DMS53 treated with DMSO at 0.1 percent for 48 hours (cell line): ENCODE measurements around the gene HOXA4.
A peak's percentile ranks its signal among the peaks of the same experiment; 100 is the strongest.

Experiments used
- DNase-seq: peaks from one replicate; lab custom pipeline; 2025; ENCODE audit not compliant: unreplicated experiment; lab: John Stamatoyannopoulos, UW

The HOXA4 gene

GRCh38 chr7:27133409-27134231 lies 3.1 kb upstream of the HOXA4 start:
- no peak for DNase-seq

GRCh38 chr7:27132978-27133377 lies 2.4 kb upstream of the HOXA4 start:
- no peak for DNase-seq

GRCh38 chr7:27132214-27132613 lies 1.7 kb upstream of the HOXA4 start:
- DNase-seq = no peak

- no peak for DNase-seq
Observed at GRCh38 chr7:27131390-27131819, 848 bp upstream of the HOXA4 start.

GRCh38 chr7:27129729-27130539 lies 623 bp downstream of the HOXA4 start:
- no peak for DNase-seq

GRCh38 chr7:27128776-27129728 lies 1.5 kb downstream of the HOXA4 start:
- DNase-seq = no peak

GRCh38 chr7:27128034-27128433 lies 2.5 kb downstream of the HOXA4 start:
- no peak for DNase-seq

GRCh38 chr7:27126596-27127327 lies 3.8 kb downstream of the HOXA4 start:
- no peak for DNase-seq

GRCh38 chr7:27125986-27126394 lies 4.6 kb downstream of the HOXA4 start:
- no peak for DNase-seq

- DNase-seq = no peak
Observed at GRCh38 chr7:27124902-27125689, 5.5 kb downstream of the HOXA4 start.

GRCh38 chr7:27124096-27124901 lies 6.3 kb downstream of the HOXA4 start:
- DNase-seq = no peak

GRCh38 chr7:27123477-27124053 lies 7.0 kb downstream of the HOXA4 start:
- no peak for DNase-seq

GRCh38 chr7:27123007-27123476 lies 7.5 kb downstream of the HOXA4 start:
- no peak for DNase-seq

- peak; percentile 71 for DNase-seq
Observed at GRCh38 chr7:27122077-27122910, 8.3 kb downstream of the HOXA4 start.

- no peak for DNase-seq
Observed at GRCh38 chr7:27121684-27122076, 8.9 kb downstream of the HOXA4 start.

- DNase-seq = no peak
Observed at GRCh38 chr7:27119412-27119911, 11.1 kb downstream of the HOXA4 start.

- DNase-seq = no peak
Observed at GRCh38 chr7:27118580-27118979, 12.0 kb downstream of the HOXA4 start.
